B cell (primary cell): Measurements from ENCODE around the gene ADGRV1. TPM values are rescaled to one million over a fixed set of nuclear protein-coding genes. Genes with fewer than 3 reads are reported as not detected.
"Not testable (repeated sequence)": the region's sequence is repeated elsewhere in the genome, so short reads cannot be mapped to it uniquely, and the experiment has no call there.

Source experiments
- ATAC-seq: fragments of 200-7000 bp; cut with Tn5 transposase; one replicate; pipeline ENCODE4 v1.10.0; 2021; ENCODE audit warnings: low read depth, mild to moderate bottlenecking, moderate number of reproducible peaks, moderate library complexity
- CTCF ChIA-PET: fragments of 350-600 bp; sonication (Branson Sonifier 250); formaldehyde crosslinking; loops from one replicate; lab custom pipeline; 2021; ENCODE audit warnings: antibody characterized with exemption, inconsistent platforms; lab: Charles Lee
- POLR2A ChIA-PET: fragments of 350-600 bp; sonication (Branson Sonifier 250); formaldehyde crosslinking; loops from one replicate; lab custom pipeline; 2021; ENCODE audit warnings: antibody characterized with exemption; lab: Charles Lee
- DNase-seq: peaks from one replicate; pipeline ENCODE4 v3.0.0; 2013
- H2AFZ ChIP-seq: 2 replicates; pipeline ENCODE4 v1.6.1; 2012; ENCODE audit warnings: mild to moderate bottlenecking, low read depth, low read length; ENCODE audit not compliant: insufficient read depth, poor library complexity, severe bottlenecking
- H3K27ac ChIP-seq, 2 donors: 1 replicate in 1 of 2; 2 replicates in 1 of 2; pipeline ENCODE4 v1.5.1; 2012 to 2013; ENCODE audit warnings: low read length in 2 of 2, mild to moderate bottlenecking in 2 of 2, moderate library complexity in 1 of 2
- H3K27me3 ChIP-seq, 4 experiments: fragments of 200-600 bp in 1 of 4; sonication (generic) in 1 of 4; replicated peaks in 1 of 4; 1 replicate in 2 of 4; 2 replicates in 2 of 4; pipeline versions ENCODE4 v1.6.1 to v1.7.0; 2013 to 2016; ENCODE audit warnings: low read length in 3 of 4, mild to moderate bottlenecking in 2 of 4, mixed read lengths in 1 of 4, moderate library complexity in 1 of 4; ENCODE audit not compliant: insufficient read depth in 4 of 4, control insufficient read depth in 3 of 4; ENCODE audit errors: control extremely low read depth in 1 of 4
- H3K36me3 ChIP-seq, 2 experiments: replicated peaks in 1 of 2; 1 replicate in 1 of 2; 2 replicates in 1 of 2; pipeline versions ENCODE4 v1.6.1 to v1.7.1; 2013; ENCODE audit warnings: low read length in 1 of 2; ENCODE audit not compliant: insufficient read depth in 2 of 2, control insufficient read depth in 1 of 2; ENCODE audit errors: control extremely low read depth in 1 of 2, extremely low read depth in 1 of 2
- H3K4me1 ChIP-seq, 2 donors: fragments of 200-600 bp in 1 of 2; sonication (generic) in 1 of 2; 1 replicate in 1 of 2; 2 replicates in 1 of 2; pipeline versions ENCODE4 v1.5.1 to v1.6.1; 2013 to 2017; ENCODE audit warnings: low read length in 2 of 2; ENCODE audit not compliant: control insufficient read depth in 2 of 2, insufficient read depth in 2 of 2
- H3K4me2 ChIP-seq: replicated peaks from 2 replicates; pipeline ENCODE3; 2012; ENCODE audit warnings: mild to moderate bottlenecking, low read depth, low read length; ENCODE audit not compliant: poor library complexity, severe bottlenecking
- H3K4me3 ChIP-seq, 5 experiments: fragments of 200-600 bp in 1 of 5; sonication (generic) in 1 of 5; 1 replicate in 3 of 5; 2 replicates in 2 of 5; pipeline versions ENCODE4 v1.5.1 to v1.7.0; 2011 to 2016; ENCODE audit warnings: low read length in 4 of 5, mild to moderate bottlenecking in 4 of 5, low read depth in 2 of 5, control low read depth in 1 of 5, moderate library complexity in 1 of 5; ENCODE audit not compliant: insufficient read depth in 1 of 5; ENCODE audit errors: control extremely low read depth in 1 of 5, extremely low read depth in 1 of 5
- H3K79me2 ChIP-seq: fragments of 200-600 bp; sonication (generic); one replicate; pipeline ENCODE4 v1.6.0; 2016; ENCODE audit warnings: low read length; ENCODE audit not compliant: control insufficient read depth, insufficient read depth
- H3K9ac ChIP-seq: fragments of 200-600 bp; sonication (generic); 2 replicates; pipeline ENCODE4 v1.6.1; 2017; ENCODE audit warnings: mild to moderate bottlenecking, low read length, moderate library complexity
- H3K9me3 ChIP-seq, 3 donors: one replicate each; pipeline versions ENCODE4 v1.6.1 to v1.7.1; 2013; ENCODE audit warnings: low read length in 2 of 3; ENCODE audit not compliant: control insufficient read depth in 2 of 3, insufficient read depth in 1 of 3; ENCODE audit errors: control extremely low read depth in 1 of 3
- H4K20me1 ChIP-seq: 2 replicates; pipeline ENCODE4 v1.6.0; 2012; ENCODE audit warnings: mild to moderate bottlenecking, low read length; ENCODE audit not compliant: insufficient read depth, control insufficient read depth, poor library complexity, severe bottlenecking
- H3K27ac Mint-ChIP-seq: one replicate; pipeline ENCODE4 v1.8.0; 2021; ENCODE audit warnings: mixed read lengths
- H3K27me3 Mint-ChIP-seq: one replicate; pipeline ENCODE4 v1.8.0; 2021; ENCODE audit warnings: mixed read lengths
- H3K4me1 Mint-ChIP-seq: one replicate; pipeline ENCODE4 v1.8.0; 2021; ENCODE audit warnings: mixed read lengths
- H3K4me3 Mint-ChIP-seq: one replicate; pipeline ENCODE4 v1.8.0; 2021; ENCODE audit warnings: mixed read lengths
- H3K9me3 Mint-ChIP-seq: one replicate; pipeline ENCODE4 v1.8.0; 2022; ENCODE audit warnings: mixed read lengths; ENCODE audit not compliant: insufficient read depth
- CTCF ChIP-seq: fragments of 200-600 bp; IDR thresholded peaks from one replicate; pipeline ENCODE4 v1.8.0; 2022; ENCODE audit warnings: antibody characterized with exemption, mild to moderate bottlenecking
- EZH2 ChIP-seq: IDR thresholded peaks from 2 replicates; pipeline ENCODE4 v1.6.1; 2012; ENCODE audit warnings: borderline replicate concordance, low read depth, mild to moderate bottlenecking, moderate library complexity, low read length; ENCODE audit not compliant: insufficient read depth, poor library complexity, severe bottlenecking
- WGBS: methylation state at CpG from one replicate; pipeline ENCODE4 v1.1.5; 2013; ENCODE audit warnings: missing lambda C conversion rate; ENCODE audit not compliant: insufficient coverage; 5-methylcytosine and 5-hydroxymethylcytosine counted together
- intact Hi-C: fragments of 100-400 bp; cut with micrococcal nuclease; formaldehyde crosslinking; loops from one replicate; pipeline ENCODE4 v1.10.0; 2022
- polyA plus RNA-seq: library from polyadenylated mRNA; depleted of rRNA; stranded (reverse); fragments of >200 nt; gene quantifications from 2 replicates; pipeline ENCODE4 v1.2.3, GENCODE V29; 2012
- total RNA-seq, 2 donors: library from RNA; stranded (reverse); fragments of 120-200 nt in 1 of 2; gene quantifications; 1 replicate in 1 of 2; 2 replicates in 1 of 2; pipeline versions ENCODE4 v1.2.3 to v1.2.4, GENCODE V29; 2013 to 2022

Gene ADGRV1
- total and polyA plus RNA-seq, 2 donors (not counting 1 experiment from before 2014, with no cell fraction given) = 0.07 TPM; not detected in 1

- no peaks in the 10 kb centered on the region for H3K9me3 Mint-ChIP-seq
These were observed 99.2 kb downstream of the ADGRV1 start for GRCh38 chr5:90657788-90658187.

GRCh38 chr5:90658620-90659019, 100.0 kb downstream of the ADGRV1 start:
- no peak overlapping the region for H3K4me3 ChIP-seq
- POLR2A ChIA-PET = no interaction called here
- H3K79me2 ChIP-seq = no peaks in the 10 kb centered on the region
- WGBS = 0% methylated on average over 1 of the region's 2 CpGs
- H3K9me3 ChIP-seq = no peaks in the 10 kb centered on the region
- CTCF ChIA-PET = no interaction called here
- no peaks in the 10 kb centered on the region for H3K36me3 ChIP-seq
- H3K9ac ChIP-seq = no peak overlapping the region
- H3K27me3 ChIP-seq = no peaks in the 10 kb centered on the region
- Mint-ChIP-seq H3K27me3 (no peaks in the 10 kb centered on the region), H3K4me1 (no peaks in the 10 kb centered on the region), H3K4me3 (no peak overlapping the region), H3K27ac (no peak overlapping the region), H3K9me3 (no peaks in the 10 kb centered on the region)
- no peak overlapping the region for H3K27ac ChIP-seq
- intact Hi-C loops = no loop called here
- no peak overlapping the region for H2AFZ ChIP-seq
- H3K4me2 ChIP-seq = no peak overlapping the region
- no peak for DNase-seq
- no peak for TF ChIP-seq EZH2
- TF ChIP-seq CTCF = no peak
- no peak for ATAC-seq
- no peaks in the 10 kb centered on the region for H3K4me1 ChIP-seq
- no peaks in the 10 kb centered on the region for H4K20me1 ChIP-seq

More at GRCh38 chr5:90657788-90658187, 99.2 kb downstream of the ADGRV1 start:
- Histone ChIP-seq H3K79me2 (no peaks in the 10 kb centered on the region), H4K20me1 (no peaks in the 10 kb centered on the region), H3K4me1 (no peaks in the 10 kb centered on the region), H2AFZ (no peak overlapping the region), H3K36me3 (no peaks in the 10 kb centered on the region), H3K9ac (no peak overlapping the region), H3K9me3 (no peaks in the 10 kb centered on the region), H3K4me3 (no peak overlapping the region), H3K27ac (no peak overlapping the region), H3K4me2 (no peak overlapping the region), H3K27me3 (no peaks in the 10 kb centered on the region)
- 80% methylated on average over 1 of the region's 6 CpGs for WGBS
- Mint-ChIP-seq H3K4me3 (no peak overlapping the region), H3K27me3 (no peaks in the 10 kb centered on the region), H3K27ac (no peak overlapping the region), H3K4me1 (no peaks in the 10 kb centered on the region)
- POLR2A ChIA-PET = no interaction called here
- TF ChIP-seq EZH2 (no peak), CTCF (no peak)
- intact Hi-C loops = no loop called here
- no peak for ATAC-seq
- DNase-seq = no peak
- CTCF ChIA-PET = no interaction called here

GRCh38 chr5:90668079-90668565, 109.5 kb downstream of the ADGRV1 start:
- H3K4me2 ChIP-seq, H4K20me1 ChIP-seq, H3K9me3 Mint-ChIP-seq, H3K36me3 ChIP-seq, H3K27ac Mint-ChIP-seq, H3K9me3 ChIP-seq, H3K27me3 ChIP-seq, H3K27me3 Mint-ChIP-seq, H3K4me3 ChIP-seq, ATAC-seq, H3K4me1 Mint-ChIP-seq, intact Hi-C loops, DNase-seq, H2AFZ ChIP-seq, H3K79me2 ChIP-seq, POLR2A ChIA-PET, H3K9ac ChIP-seq, CTCF ChIA-PET, H3K27ac ChIP-seq, H3K4me1 ChIP-seq, H3K4me3 Mint-ChIP-seq: not testable (repeated sequence)
- WGBS = 89% methylated on average over 14 of the region's 21 CpGs
